Breast epithelium (tissue), 3 donors: ENCODE data around the gene RDH11.

Experiments used
- CTCF ChIP-seq, 3 donors: fragments of 450-650 bp; IDR thresholded peaks; one replicate each; pipeline ENCODE4 v1.5.1; 2016 to 2017; ENCODE audit warnings: antibody characterized with exemption in 3 of 3, mild to moderate bottlenecking in 3 of 3, moderate library complexity in 3 of 3
- POLR2A ChIP-seq: fragments of 450-650 bp; IDR thresholded peaks from one replicate; pipeline ENCODE4 v1.6.1; 2016; ENCODE audit warnings: antibody characterized with exemption, mild to moderate bottlenecking, moderate library complexity

GRCh38 chr14:67733616-67734015 lies 38.1 kb upstream of the RDH11 start:
- TF ChIP-seq POLR2A (no peak), CTCF (IDR thresholded peaks at IDR 0.05) (no peak)
